ENCODE data around the gene FAM171A2.
A peak's percentile ranks its signal among the peaks of the same experiment; 100 is the strongest.

DNA sequence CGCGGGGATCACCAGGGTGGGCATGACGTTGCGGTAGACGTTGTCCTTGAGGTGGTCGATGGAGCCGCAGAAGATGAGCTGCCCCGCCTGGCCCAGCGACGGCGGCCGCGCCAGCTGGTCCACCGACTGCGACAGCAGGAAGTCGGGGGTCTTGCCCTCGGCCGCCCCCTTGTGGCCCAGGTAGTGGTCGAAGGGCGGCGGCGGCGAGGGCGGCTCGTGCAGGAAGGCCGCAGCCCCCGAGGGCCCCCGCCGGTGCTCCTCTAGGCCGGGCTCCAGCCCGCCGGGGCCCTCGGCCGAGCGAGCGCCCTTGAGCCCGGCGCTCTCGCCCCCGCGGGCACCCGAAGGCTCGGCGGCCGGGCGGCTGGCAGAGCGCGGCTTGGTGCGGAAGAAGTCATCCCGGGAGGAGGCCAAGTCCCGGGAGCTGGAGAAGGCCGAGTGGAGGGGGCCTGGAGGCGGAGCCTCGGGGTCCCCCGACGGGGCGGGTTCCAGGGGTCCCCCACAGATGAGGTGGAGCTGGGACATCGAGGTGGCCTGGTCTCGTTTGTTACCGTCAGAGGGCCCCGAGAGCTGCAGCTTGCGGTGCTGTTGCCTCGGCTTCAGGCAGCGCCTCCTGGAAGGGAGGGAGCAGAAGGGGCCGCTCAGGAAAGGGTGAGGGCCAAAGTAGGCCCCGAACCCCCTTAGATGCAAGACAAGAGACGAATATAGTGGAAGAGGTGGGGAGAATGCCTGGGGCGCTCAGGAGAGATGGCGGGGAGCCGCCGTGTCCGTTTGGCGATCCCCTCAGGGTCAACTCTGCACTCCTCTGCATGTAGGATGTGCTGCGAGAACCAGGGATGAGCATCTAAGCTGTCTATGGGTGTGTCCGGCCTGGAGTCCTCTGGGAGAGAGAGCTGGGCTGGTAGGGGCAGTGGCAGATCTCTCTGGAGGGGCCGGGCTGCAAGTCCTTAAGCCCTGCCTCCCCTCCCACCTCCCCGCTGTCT, 8.8 kb downstream of the FAM171A2 start:
- TF ChIP-seq, protein P1, sequence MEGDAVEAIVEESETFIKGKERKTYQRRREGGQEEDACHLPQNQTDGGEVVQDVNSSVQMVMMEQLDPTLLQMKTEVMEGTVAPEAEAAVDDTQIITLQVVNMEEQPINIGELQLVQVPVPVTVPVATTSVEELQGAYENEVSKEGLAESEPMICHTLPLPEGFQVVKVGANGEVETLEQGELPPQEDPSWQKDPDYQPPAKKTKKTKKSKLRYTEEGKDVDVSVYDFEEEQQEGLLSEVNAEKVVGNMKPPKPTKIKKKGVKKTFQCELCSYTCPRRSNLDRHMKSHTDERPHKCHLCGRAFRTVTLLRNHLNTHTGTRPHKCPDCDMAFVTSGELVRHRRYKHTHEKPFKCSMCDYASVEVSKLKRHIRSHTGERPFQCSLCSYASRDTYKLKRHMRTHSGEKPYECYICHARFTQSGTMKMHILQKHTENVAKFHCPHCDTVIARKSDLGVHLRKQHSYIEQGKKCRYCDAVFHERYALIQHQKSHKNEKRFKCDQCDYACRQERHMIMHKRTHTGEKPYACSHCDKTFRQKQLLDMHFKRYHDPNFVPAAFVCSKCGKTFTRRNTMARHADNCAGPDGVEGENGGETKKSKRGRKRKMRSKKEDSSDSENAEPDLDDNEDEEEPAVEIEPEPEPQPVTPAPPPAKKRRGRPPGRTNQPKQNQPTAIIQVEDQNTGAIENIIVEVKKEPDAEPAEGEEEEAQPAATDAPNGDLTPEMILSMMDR (IDR thresholded peaks at IDR 0.05 in 4 of 5, conservative IDR thresholded peaks at IDR 0.05 in 1 of 5) = peak in 2 of 5 experiments; percentile 31 to 60
- no peak for TF ChIP-seq POLR2A (IDR thresholded peaks at IDR 0.05)

Data from gastrocnemius medialis (tissue), 4 donors.